ENCODE measurements around the gene PIGK.

DNA sequence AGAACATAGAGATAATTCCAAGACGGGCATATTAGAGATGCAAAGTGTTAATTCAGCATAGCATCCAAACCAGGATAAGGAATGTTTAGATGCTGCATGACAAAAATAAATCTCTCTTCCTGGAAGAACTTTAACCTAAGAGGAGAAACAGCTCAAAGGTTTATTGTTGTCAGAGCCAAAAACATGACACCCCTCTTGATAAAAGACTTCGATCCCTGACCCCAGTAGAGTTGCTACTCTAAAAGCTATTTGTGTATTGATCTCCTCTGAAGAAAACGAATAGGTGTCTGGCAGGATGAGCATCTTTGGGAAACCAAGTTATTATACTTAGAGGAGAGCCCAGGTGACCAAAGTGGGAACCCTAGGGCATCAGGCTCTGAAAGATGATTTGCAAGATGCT, 158.1 kb downstream of the PIGK start:
- TF ChIP-seq, protein P1, sequence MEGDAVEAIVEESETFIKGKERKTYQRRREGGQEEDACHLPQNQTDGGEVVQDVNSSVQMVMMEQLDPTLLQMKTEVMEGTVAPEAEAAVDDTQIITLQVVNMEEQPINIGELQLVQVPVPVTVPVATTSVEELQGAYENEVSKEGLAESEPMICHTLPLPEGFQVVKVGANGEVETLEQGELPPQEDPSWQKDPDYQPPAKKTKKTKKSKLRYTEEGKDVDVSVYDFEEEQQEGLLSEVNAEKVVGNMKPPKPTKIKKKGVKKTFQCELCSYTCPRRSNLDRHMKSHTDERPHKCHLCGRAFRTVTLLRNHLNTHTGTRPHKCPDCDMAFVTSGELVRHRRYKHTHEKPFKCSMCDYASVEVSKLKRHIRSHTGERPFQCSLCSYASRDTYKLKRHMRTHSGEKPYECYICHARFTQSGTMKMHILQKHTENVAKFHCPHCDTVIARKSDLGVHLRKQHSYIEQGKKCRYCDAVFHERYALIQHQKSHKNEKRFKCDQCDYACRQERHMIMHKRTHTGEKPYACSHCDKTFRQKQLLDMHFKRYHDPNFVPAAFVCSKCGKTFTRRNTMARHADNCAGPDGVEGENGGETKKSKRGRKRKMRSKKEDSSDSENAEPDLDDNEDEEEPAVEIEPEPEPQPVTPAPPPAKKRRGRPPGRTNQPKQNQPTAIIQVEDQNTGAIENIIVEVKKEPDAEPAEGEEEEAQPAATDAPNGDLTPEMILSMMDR (IDR thresholded peaks at IDR 0.05): no peak
- no peak for TF ChIP-seq POLR2A (IDR thresholded peaks at IDR 0.05)
